Right lobe of liver (tissue), 4 donors: ENCODE data around the gene TRRAP.

Source experiments
- CTCF ChIP-seq, 4 donors: fragments of 200-600 bp in 3 of 4; fragments of 450-650 bp in 1 of 4; IDR thresholded peaks; one replicate each; pipeline versions ENCODE4 v1.5.1 to v1.8.0; 2016 to 2022; ENCODE audit warnings: antibody characterized with exemption in 4 of 4, mild to moderate bottlenecking in 2 of 4
- POLR2A ChIP-seq: fragments of 450-650 bp; IDR thresholded peaks from one replicate; pipeline ENCODE4 v1.6.1; 2017; ENCODE audit warnings: antibody characterized with exemption, mild to moderate bottlenecking
- donor health status: DM: no; HTN: no; CAD: no.
- donor health status: DM: no; HTN: no; CAD: no.
- donor health status: DM: no; HTN: yes; CAD: no.

- TF ChIP-seq CTCF (IDR thresholded peaks at IDR 0.05) (no peak), POLR2A (no peak)
Measured at GRCh38 chr7:98866351-98866750, 12.0 kb upstream of the TRRAP start.
